Measurements from ENCODE around the gene SPINK14. TPM values are rescaled to one million over a fixed set of nuclear protein-coding genes. Genes with fewer than 3 reads are reported as not detected.

SPINK14 gene
- total RNA-seq, 1 experiment from 2014 or later = not detected

- H3K27me3 ChIP-seq (ENCODE audit: control insufficient read depth, insufficient read depth, low read length) = no peaks in the 10 kb centered on the region
- no peak overlapping the region for H3K4me3 ChIP-seq (ENCODE audit: insufficient read depth, low read depth, low read length)
- no peak for DNase-seq
- no peaks in the 10 kb centered on the region for H3K36me3 ChIP-seq (replicated peaks; ENCODE audit: control insufficient read depth, insufficient read depth, low read length)
Measured at GRCh38 chr5:148172377-148172776, 4.0 kb downstream of the SPINK14 start.

GRCh38 chr5:148176480-148176879 is 8.1 kb downstream of the SPINK14 start:
- Histone ChIP-seq H3K36me3 (replicated peaks; ENCODE audit: control insufficient read depth, insufficient read depth, low read length) (no peaks in the 10 kb centered on the region), H3K27me3 (ENCODE audit: control insufficient read depth, insufficient read depth, low read length) (no peaks in the 10 kb centered on the region), H3K4me3 (ENCODE audit: insufficient read depth, low read depth, low read length) (no peak overlapping the region)
- no peak for DNase-seq

- H3K36me3 ChIP-seq (replicated peaks; ENCODE audit: control insufficient read depth, insufficient read depth, low read length) = no peaks in the 10 kb centered on the region
- DNase-seq = no peak
- H3K27me3 ChIP-seq (ENCODE audit: control insufficient read depth, insufficient read depth, low read length) = no peaks in the 10 kb centered on the region
- H3K4me3 ChIP-seq (ENCODE audit: insufficient read depth, low read depth, low read length) = no peak overlapping the region
Measured at GRCh38 chr5:148177207-148177606, 8.9 kb downstream of the SPINK14 start.

GRCh38 chr5:148179234-148179824 is 11.0 kb downstream of the SPINK14 start:
- H3K4me3 ChIP-seq (ENCODE audit: insufficient read depth, low read depth, low read length) = no peak overlapping the region
- no peaks in the 10 kb centered on the region for H3K36me3 ChIP-seq (replicated peaks; ENCODE audit: control insufficient read depth, insufficient read depth, low read length)
- no peaks in the 10 kb centered on the region for H3K27me3 ChIP-seq (ENCODE audit: control insufficient read depth, insufficient read depth, low read length)
- no peak for DNase-seq

GRCh38 chr5:148186248-148187003 is 18.1 kb downstream of the SPINK14 start:
- no peaks in the 10 kb centered on the region for H3K27me3 ChIP-seq (ENCODE audit: control insufficient read depth, insufficient read depth, low read length)
- DNase-seq = no peak

GRCh38 chr5:148191010-148191409 is 22.7 kb downstream of the SPINK14 start:
- DNase-seq = no peak
- H3K27me3 ChIP-seq (ENCODE audit: control insufficient read depth, insufficient read depth, low read length) = no peaks in the 10 kb centered on the region
- H3K4me3 ChIP-seq (ENCODE audit: insufficient read depth, low read depth, low read length) = no peak overlapping the region
- H3K36me3 ChIP-seq (replicated peaks; ENCODE audit: control insufficient read depth, insufficient read depth, low read length) = no peaks in the 10 kb centered on the region

More at GRCh38 chr5:148186248-148187003, 18.1 kb downstream of the SPINK14 start:
- Histone ChIP-seq H3K4me3 (ENCODE audit: insufficient read depth, low read depth, low read length) (no peak overlapping the region), H3K36me3 (replicated peaks; ENCODE audit: control insufficient read depth, insufficient read depth, low read length) (no peaks in the 10 kb centered on the region)

- H3K27me3 ChIP-seq (ENCODE audit: control insufficient read depth, insufficient read depth, low read length) = no peaks in the 10 kb centered on the region
- no peaks in the 10 kb centered on the region for H3K36me3 ChIP-seq (replicated peaks; ENCODE audit: control insufficient read depth, insufficient read depth, low read length)
- H3K4me3 ChIP-seq (ENCODE audit: insufficient read depth, low read depth, low read length) = no peak overlapping the region
- DNase-seq = no peak
Measured at GRCh38 chr5:148193202-148193601, 24.9 kb downstream of the SPINK14 start.

- no peaks in the 10 kb centered on the region for H3K36me3 ChIP-seq (replicated peaks; ENCODE audit: control insufficient read depth, insufficient read depth, low read length)
- no peak for DNase-seq
- no peak overlapping the region for H3K4me3 ChIP-seq (ENCODE audit: insufficient read depth, low read depth, low read length)
- no peaks in the 10 kb centered on the region for H3K27me3 ChIP-seq (ENCODE audit: control insufficient read depth, insufficient read depth, low read length)
Measured at GRCh38 chr5:148201151-148201550, 32.8 kb downstream of the SPINK14 start.

GRCh38 chr5:148202531-148203203 is 34.3 kb downstream of the SPINK14 start, which contains the start of gene SPINK6:
TSS of gene SPINK6 (plus strand) at chr5:148203042. CDS start at chr5:148203097, 55 bp downstream.
- no peak within 1 kb of the TSS for H3K4me3 ChIP-seq (ENCODE audit: insufficient read depth, low read depth, low read length)
- no peaks in the 10 kb centered on the region for H3K27me3 ChIP-seq (ENCODE audit: control insufficient read depth, insufficient read depth, low read length)
- DNase-seq = no peak
- no peaks in the 10 kb centered on the region for H3K36me3 ChIP-seq (replicated peaks; ENCODE audit: control insufficient read depth, insufficient read depth, low read length)

- Histone ChIP-seq H3K4me3 (ENCODE audit: insufficient read depth, low read depth, low read length) (no peak overlapping the region), H3K36me3 (replicated peaks; ENCODE audit: control insufficient read depth, insufficient read depth, low read length) (no peaks in the 10 kb centered on the region), H3K27me3 (ENCODE audit: control insufficient read depth, insufficient read depth, low read length) (no peaks in the 10 kb centered on the region)
- no peak for DNase-seq
Measured at GRCh38 chr5:148205044-148205806, 36.9 kb downstream of the SPINK14 start.

- Histone ChIP-seq H3K36me3 (replicated peaks; ENCODE audit: control insufficient read depth, insufficient read depth, low read length) (no peaks in the 10 kb centered on the region), H3K27me3 (ENCODE audit: control insufficient read depth, insufficient read depth, low read length) (no peaks in the 10 kb centered on the region), H3K4me3 (ENCODE audit: insufficient read depth, low read depth, low read length) (no peak overlapping the region)
- no peak for DNase-seq
Measured at GRCh38 chr5:148205865-148206264, 37.5 kb downstream of the SPINK14 start.

GRCh38 chr5:148206620-148207019 is 38.3 kb downstream of the SPINK14 start:
- Histone ChIP-seq H3K27me3 (ENCODE audit: control insufficient read depth, insufficient read depth, low read length) (no peaks in the 10 kb centered on the region), H3K36me3 (replicated peaks; ENCODE audit: control insufficient read depth, insufficient read depth, low read length) (no peaks in the 10 kb centered on the region), H3K4me3 (ENCODE audit: insufficient read depth, low read depth, low read length) (no peak overlapping the region)
- DNase-seq = no peak

- no peak overlapping the region for H3K4me3 ChIP-seq (ENCODE audit: insufficient read depth, low read depth, low read length)
- no peaks in the 10 kb centered on the region for H3K27me3 ChIP-seq (ENCODE audit: control insufficient read depth, insufficient read depth, low read length)
- no peaks in the 10 kb centered on the region for H3K36me3 ChIP-seq (replicated peaks; ENCODE audit: control insufficient read depth, insufficient read depth, low read length)
- DNase-seq = no peak
Measured at GRCh38 chr5:148208226-148208625, 39.9 kb downstream of the SPINK14 start.

GRCh38 chr5:148209151-148209770 is 40.9 kb downstream of the SPINK14 start:
- Histone ChIP-seq H3K36me3 (replicated peaks; ENCODE audit: control insufficient read depth, insufficient read depth, low read length) (no peaks in the 10 kb centered on the region), H3K4me3 (ENCODE audit: insufficient read depth, low read depth, low read length) (no peak overlapping the region), H3K27me3 (ENCODE audit: control insufficient read depth, insufficient read depth, low read length) (no peaks in the 10 kb centered on the region)
- DNase-seq = no peak
